Chondrocyte (in vitro differentiated cells): ENCODE results near the gene NDUFAF5. TPM values are rescaled to one million over a fixed set of nuclear protein-coding genes. Genes with fewer than 3 reads are reported as not detected.

ENCODE experiments used
- DNase-seq: peaks from one replicate; pipeline ENCODE4 v3.0.0; 2021; ENCODE audit warnings: mixed read lengths, low spot score
- H3K27ac Mint-ChIP-seq: one replicate; pipeline ENCODE4 v1.8.0; 2021; ENCODE audit warnings: mild to moderate bottlenecking, moderate library complexity, mixed read lengths; ENCODE audit not compliant: unreplicated experiment
- H3K27me3 Mint-ChIP-seq: 2 replicates; pipeline ENCODE4 v1.8.0; 2021; ENCODE audit warnings: low read depth, mixed read lengths
- H3K36me3 Mint-ChIP-seq: 2 replicates; pipeline ENCODE4 v1.8.0; 2021; ENCODE audit warnings: low read depth, mixed read lengths
- H3K4me1 Mint-ChIP-seq: 2 replicates; pipeline ENCODE4 v1.8.0; 2021; ENCODE audit warnings: low read depth, mild to moderate bottlenecking, mixed read lengths
- H3K4me3 Mint-ChIP-seq: one replicate; pipeline ENCODE4 v1.8.0; 2021; ENCODE audit warnings: mild to moderate bottlenecking, moderate library complexity, mixed read lengths; ENCODE audit not compliant: unreplicated experiment
- H3K9me3 Mint-ChIP-seq: 2 replicates; pipeline ENCODE4 v1.8.0; 2021; ENCODE audit warnings: low read depth, mixed read lengths
- total RNA-seq: library from RNA; stranded (reverse); gene quantifications from 3 replicates; pipeline ENCODE4 v1.2.1, GENCODE V29; 2021
- TF ChIP-seq, protein P1 (sequence below): fragments of 200-600 bp; sonication (generic); IDR thresholded peaks from 2 replicates; pipeline ENCODE4 v1.5.0; 2021; ENCODE audit warnings: antibody characterized with exemption, mild to moderate bottlenecking, moderate library complexity

NDUFAF5 gene
- total RNA-seq, 1 donor from 2014 or later: 21.1 TPM

DNA sequence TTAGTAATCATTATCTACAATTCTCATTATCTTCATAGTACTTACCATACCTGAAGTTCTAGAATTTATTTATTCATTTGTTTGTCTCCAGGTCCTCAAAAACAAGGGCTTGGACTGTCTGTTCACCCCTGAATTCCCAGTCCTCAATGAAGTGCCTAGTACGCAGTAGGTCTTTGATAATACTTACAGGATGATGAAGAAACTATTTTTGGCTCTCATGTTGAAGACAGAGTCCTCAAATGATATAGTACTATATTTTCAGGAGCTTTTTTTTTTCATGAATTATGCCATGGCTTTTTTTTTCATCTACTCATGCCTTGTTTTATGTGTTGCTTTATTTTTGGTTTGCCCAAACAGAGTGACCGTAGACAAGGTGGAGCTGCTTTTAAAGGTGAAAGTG lies 66.5 kb downstream of the NDUFAF5 start:
- Mint-ChIP-seq H3K9me3 (peaks cover 3% of the 10 kb centered on the region), H3K27me3 (peaks cover 6% of the 10 kb centered on the region), H3K4me1 (peaks cover 4% of the 10 kb centered on the region), H3K4me3 (no peak overlapping the region), H3K27ac (no peak overlapping the region), H3K36me3 (no peaks in the 10 kb centered on the region)
- TF ChIP-seq, protein P1, sequence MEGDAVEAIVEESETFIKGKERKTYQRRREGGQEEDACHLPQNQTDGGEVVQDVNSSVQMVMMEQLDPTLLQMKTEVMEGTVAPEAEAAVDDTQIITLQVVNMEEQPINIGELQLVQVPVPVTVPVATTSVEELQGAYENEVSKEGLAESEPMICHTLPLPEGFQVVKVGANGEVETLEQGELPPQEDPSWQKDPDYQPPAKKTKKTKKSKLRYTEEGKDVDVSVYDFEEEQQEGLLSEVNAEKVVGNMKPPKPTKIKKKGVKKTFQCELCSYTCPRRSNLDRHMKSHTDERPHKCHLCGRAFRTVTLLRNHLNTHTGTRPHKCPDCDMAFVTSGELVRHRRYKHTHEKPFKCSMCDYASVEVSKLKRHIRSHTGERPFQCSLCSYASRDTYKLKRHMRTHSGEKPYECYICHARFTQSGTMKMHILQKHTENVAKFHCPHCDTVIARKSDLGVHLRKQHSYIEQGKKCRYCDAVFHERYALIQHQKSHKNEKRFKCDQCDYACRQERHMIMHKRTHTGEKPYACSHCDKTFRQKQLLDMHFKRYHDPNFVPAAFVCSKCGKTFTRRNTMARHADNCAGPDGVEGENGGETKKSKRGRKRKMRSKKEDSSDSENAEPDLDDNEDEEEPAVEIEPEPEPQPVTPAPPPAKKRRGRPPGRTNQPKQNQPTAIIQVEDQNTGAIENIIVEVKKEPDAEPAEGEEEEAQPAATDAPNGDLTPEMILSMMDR: no peak
- DNase-seq: no peak

DNA sequence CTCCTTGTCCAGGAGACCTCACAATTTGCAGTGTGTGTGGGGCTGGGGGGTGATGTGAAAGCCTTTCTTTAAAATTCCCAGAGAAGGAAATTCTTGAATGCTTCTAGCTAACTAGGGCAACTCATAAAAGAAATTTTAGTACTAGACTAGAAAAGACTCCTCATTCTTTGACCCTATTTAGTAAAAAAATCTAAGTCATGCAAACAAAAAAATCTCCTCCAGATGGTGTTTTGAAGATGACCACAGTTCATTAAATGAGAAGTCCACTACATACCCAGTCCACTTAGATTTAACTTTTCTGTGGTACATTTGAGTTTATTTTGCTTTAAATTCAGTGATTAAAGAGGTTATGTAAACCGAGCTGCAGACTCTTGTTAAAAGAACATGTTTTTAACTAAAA lies 67.5 kb downstream of the NDUFAF5 start:
- TF ChIP-seq, protein P1: no peak
- Mint-ChIP-seq H3K27ac (no peak overlapping the region), H3K36me3 (no peaks in the 10 kb centered on the region), H3K4me1 (peaks cover 4% of the 10 kb centered on the region), H3K27me3 (peaks cover 9% of the 10 kb centered on the region), H3K4me3 (no peak overlapping the region), H3K9me3 (peaks cover 3% of the 10 kb centered on the region)
- DNase-seq: no peak

DNA sequence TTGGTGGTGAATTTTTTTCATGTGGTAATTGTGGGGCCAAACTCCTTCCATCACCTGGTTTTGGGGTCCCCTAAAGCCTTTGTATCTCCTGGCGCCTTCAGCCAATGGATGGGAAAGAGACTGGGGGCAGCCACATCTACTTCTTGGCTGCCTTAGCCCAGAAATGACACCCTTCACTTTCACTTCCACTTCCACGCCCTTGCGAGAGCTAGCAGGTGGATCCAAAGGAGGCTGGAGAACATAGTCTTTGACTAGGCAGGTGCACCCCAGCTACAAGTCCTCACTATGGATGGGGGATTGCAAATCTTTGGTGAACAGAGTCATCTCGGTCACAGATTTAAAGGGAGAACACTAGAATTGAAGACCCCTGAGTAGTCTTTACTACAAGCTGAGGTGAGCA lies 70.8 kb downstream of the NDUFAF5 start:
- H3K27me3 Mint-ChIP-seq: peaks cover 6% of the 10 kb centered on the region
- no peak overlapping the region for H3K27ac Mint-ChIP-seq
- H3K36me3 Mint-ChIP-seq: no peaks in the 10 kb centered on the region
- H3K4me1 Mint-ChIP-seq: peaks cover 4% of the 10 kb centered on the region
- peaks cover 5% of the 10 kb centered on the region for H3K9me3 Mint-ChIP-seq
- TF ChIP-seq, protein P1: no peak
- H3K4me3 Mint-ChIP-seq: no peak overlapping the region
- DNase-seq: no peak

DNA sequence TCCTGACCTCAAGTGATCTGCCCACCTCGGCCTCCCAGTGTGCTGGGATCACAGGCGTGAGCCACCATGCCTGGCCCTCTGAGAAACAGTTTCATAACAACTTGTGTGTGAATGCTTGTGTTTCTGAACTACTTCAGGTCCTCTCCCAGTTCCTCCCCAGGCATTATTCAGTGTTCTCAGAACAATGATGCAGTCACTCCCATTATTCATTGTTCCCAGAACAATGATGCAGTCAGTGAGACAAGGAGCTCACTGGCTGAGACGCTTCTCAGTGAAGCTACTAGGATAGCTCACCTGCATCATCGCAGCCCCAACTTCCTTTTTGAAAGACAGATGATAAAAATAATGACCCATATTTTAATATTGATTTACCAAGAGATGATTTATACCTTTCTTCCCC lies 71.5 kb downstream of the NDUFAF5 start:
- TF ChIP-seq, protein P1: no peak
- peaks cover 6% of the 10 kb centered on the region for H3K27me3 Mint-ChIP-seq
- no peak for DNase-seq
- no peaks in the 10 kb centered on the region for H3K36me3 Mint-ChIP-seq
- H3K27ac Mint-ChIP-seq: no peak overlapping the region
- H3K4me1 Mint-ChIP-seq: peaks cover 4% of the 10 kb centered on the region
- no peak overlapping the region for H3K4me3 Mint-ChIP-seq
- peaks cover 9% of the 10 kb centered on the region for H3K9me3 Mint-ChIP-seq

DNA sequence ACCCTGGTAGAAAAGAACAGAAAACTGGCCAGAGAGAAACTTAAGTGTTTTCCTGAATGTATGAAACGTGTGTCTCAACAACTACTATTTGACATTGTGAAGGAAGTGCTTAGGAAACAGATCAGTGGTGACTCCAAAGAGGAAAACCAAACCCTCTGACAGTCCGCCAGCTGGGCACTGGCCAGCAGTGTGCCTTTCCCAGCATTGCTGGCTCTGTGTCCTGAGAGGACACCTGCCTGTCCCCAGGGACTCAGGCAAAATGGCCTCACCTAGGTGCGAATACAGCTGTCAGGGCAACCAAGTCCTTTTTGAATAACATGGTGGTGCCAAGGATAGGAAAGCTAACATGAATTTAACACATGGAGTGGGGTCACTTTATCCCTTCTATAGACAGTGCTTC lies 72.5 kb downstream of the NDUFAF5 start:
- no peak overlapping the region for H3K4me3 Mint-ChIP-seq

More for the DNA sequence above, 72.5 kb downstream of the NDUFAF5 start:
- Mint-ChIP-seq H3K9me3 (peaks cover 9% of the 10 kb centered on the region), H3K27ac (no peak overlapping the region), H3K27me3 (peaks cover 6% of the 10 kb centered on the region), H3K36me3 (no peaks in the 10 kb centered on the region), H3K4me1 (peaks cover 4% of the 10 kb centered on the region)
- no peak for DNase-seq
- TF ChIP-seq, protein P1: no peak
